AG09309 (cell line): ENCODE results near the gene GLYATL3.

Experiments used
- DNase-seq: peaks from one replicate; pipeline ENCODE4 v3.0.0-alpha.2; 2010; ENCODE audit warnings: low read depth
- H3K4me3 ChIP-seq: 2 replicates; pipeline ENCODE4 v1.5.1; 2011; ENCODE audit warnings: mild to moderate bottlenecking, low read depth, low read length, moderate library complexity; ENCODE audit not compliant: control insufficient read depth
- CTCF ChIP-seq: IDR thresholded peaks from 2 replicates; pipeline ENCODE4 v1.5.1; 2011; ENCODE audit warnings: mild to moderate bottlenecking, low read depth, low read length, inconsistent platforms; ENCODE audit not compliant: insufficient read depth, control insufficient read depth; ENCODE audit errors: missing control alignments

Gene GLYATL3

GRCh38 chr6:49530141-49530776, 30.5 kb downstream of the GLYATL3 start:
- H3K4me3 ChIP-seq, result no peak overlapping the region
- TF ChIP-seq CTCF, result no peak
- DNase-seq, result no peak

- no peak overlapping the region for H3K4me3 ChIP-seq
- TF ChIP-seq CTCF, result peak; percentile 59
- no peak for DNase-seq
Measured at GRCh38 chr6:49531774-49532569, 32.2 kb downstream of the GLYATL3 start.

GRCh38 chr6:49535795-49536194, 36.1 kb downstream of the GLYATL3 start:
- no peak for TF ChIP-seq CTCF
- DNase-seq, result no peak
- no peak overlapping the region for H3K4me3 ChIP-seq

GRCh38 chr6:49539102-49539501, 39.4 kb downstream of the GLYATL3 start:
- no peak for DNase-seq
- no peak overlapping the region for H3K4me3 ChIP-seq
- no peak for TF ChIP-seq CTCF

GRCh38 chr6:49540614-49541013, 40.9 kb downstream of the GLYATL3 start:
- no peak for TF ChIP-seq CTCF
- DNase-seq, result no peak
- no peak overlapping the region for H3K4me3 ChIP-seq

GRCh38 chr6:49541210-49541724, 41.5 kb downstream of the GLYATL3 start:
- TF ChIP-seq CTCF, result no peak
- peak; percentile 94 for DNase-seq
- H3K4me3 ChIP-seq, result no peak overlapping the region
